ENCODE data around the gene VDR.

GRCh38 chr12:47835831-47836155 is 69.0 kb downstream of the VDR start:
- TF ChIP-seq CTCF (optimal IDR thresholded peaks at IDR 0.05 in 1 of 3, IDR thresholded peaks at IDR 0.05 in 1 of 3, conservative IDR thresholded peaks at IDR 0.05 in 1 of 3; ENCODE audit: extremely low read depth in 1 of 3, insufficient read depth in 2 of 3, low read length in 3 of 3) (no peak), EZH2 (IDR thresholded peaks at IDR 0.05; ENCODE audit: low read length) (no peak)
